Motor neuron (in vitro differentiated cells): Measurements from ENCODE around the gene TFPT. TPM values are rescaled to one million over a fixed set of nuclear protein-coding genes. Genes with fewer than 3 reads are reported as not detected.

Experiments used
- ATAC-seq, 8 experiments: fragments of 200-7000 bp; cut with Tn5 transposase; replicated peaks in 6 of 8; 2 replicates each; pipeline ENCODE4 v1.8.0; 2021; ENCODE audit warnings: mild to moderate bottlenecking in 8 of 8, moderate library complexity in 8 of 8
- H3K27ac ChIP-seq, 2 donors: fragments of 250-450 bp; sonication (Bioruptor Pico); 2 replicates each; pipeline ENCODE4 v1.9.0; 2021; ENCODE audit warnings: antibody characterized with exemption in 2 of 2, mild to moderate bottlenecking in 2 of 2, moderate library complexity in 1 of 2
- H3K4me1 ChIP-seq, 2 donors: fragments of 250-450 bp; sonication (Bioruptor Pico); replicated peaks in 1 of 2; 2 replicates each; pipeline ENCODE4 v1.6.1; 2021; ENCODE audit warnings: antibody characterized with exemption in 2 of 2, mild to moderate bottlenecking in 2 of 2, moderate library complexity in 1 of 2
- H3K4me3 ChIP-seq, 5 donors: fragments of 250-450 bp; sonication (Bioruptor Pico); 2 replicates each; pipeline ENCODE4 v1.9.0; 2021; ENCODE audit warnings: antibody characterized with exemption in 5 of 5, mild to moderate bottlenecking in 5 of 5, moderate library complexity in 4 of 5
- WGBS, 10 experiments: fragments of 450-650 bp; shearing (Covaris generic); methylation state at CpG; one replicate each; pipeline ENCODE4 v1.0.0; 2022; 5-methylcytosine and 5-hydroxymethylcytosine counted together
- in situ Hi-C, 9 experiments: fragments of 400-800 bp; cut with MboI; loops; one replicate each; pipeline ENCODE4 v1.15.0; 2021; ENCODE audit warnings: low sequenced_read_pairs in 9 of 9, low pct_unique_long_range_greater_than_20kb in 2 of 9; ENCODE audit not compliant: unreplicated experiment in 9 of 9
- total RNA-seq, 8 experiments: library from RNA; unstranded; fragments of 300-600 nt; gene quantifications; 2 replicates each; pipeline versions ENCODE4 v1.2.3 to v1.2.4, GENCODE V29; 2022

The TFPT gene
- total RNA-seq, 8 experiments from 2014 or later, result 14.9 to 34.7 (median 20.8) TPM

DNA sequence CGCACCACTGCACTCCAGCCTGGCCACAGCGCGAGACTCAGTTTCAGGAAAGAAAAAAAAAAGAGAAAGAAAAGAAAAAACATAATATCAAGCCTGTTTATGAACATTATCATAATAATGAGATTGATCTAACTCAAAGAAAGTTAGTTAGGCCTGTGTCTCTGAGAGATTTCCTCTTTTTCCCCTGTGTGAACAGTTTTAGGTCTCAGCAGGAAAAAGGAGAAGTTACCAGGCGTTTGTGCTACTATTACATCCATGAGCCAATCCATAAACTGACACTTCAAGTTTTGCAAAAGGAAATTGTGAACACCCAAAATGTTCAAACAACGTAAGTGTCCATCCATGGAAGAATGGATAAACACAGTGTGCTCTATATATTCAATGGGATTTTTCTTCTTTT is 38.1 kb downstream of the TFPT start:
- H3K27ac ChIP-seq, result no peak overlapping the region
- in situ Hi-C loops, result no loop called here
- ATAC-seq, result no peak
- WGBS, 10 experiments, result 32 to 100% (median 80%) methylated on average over 1 to 5 of the region's 5 CpGs
- no peak overlapping the region for H3K4me3 ChIP-seq
- H3K4me1 ChIP-seq, result no peaks in the 10 kb centered on the region

DNA sequence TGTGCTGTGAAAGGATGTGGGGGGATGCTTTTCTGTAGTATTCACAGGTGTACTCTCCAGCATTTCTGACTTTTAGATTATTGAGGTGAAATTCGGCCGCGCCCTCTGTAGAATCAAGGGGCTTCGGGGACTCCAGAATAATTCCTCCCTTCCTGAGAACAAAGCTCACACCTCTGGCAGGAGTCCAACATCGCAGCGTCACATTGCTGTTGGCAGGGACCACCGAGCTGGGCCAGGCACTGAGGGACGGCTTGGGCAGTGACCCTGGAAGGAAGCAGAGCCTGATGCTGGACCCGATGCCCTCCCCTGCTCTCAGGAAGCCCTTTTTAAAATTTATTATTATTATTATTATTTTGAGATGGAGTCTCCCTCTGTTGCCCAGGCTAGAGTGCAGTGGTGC is 40.6 kb downstream of the TFPT start:
- in situ Hi-C loops, result no loop called here
- 20 to 81% (median 71%) methylated on average over 1 to 7 of the region's 9 CpGs; no CpG with 5 or more reads in 4 of the 10 experiments for WGBS, 10 experiments
- H3K4me1 ChIP-seq, result no peaks in the 10 kb centered on the region
- no peak overlapping the region for H3K4me3 ChIP-seq
- no peak overlapping the region for H3K27ac ChIP-seq
- ATAC-seq, result no peak

DNA sequence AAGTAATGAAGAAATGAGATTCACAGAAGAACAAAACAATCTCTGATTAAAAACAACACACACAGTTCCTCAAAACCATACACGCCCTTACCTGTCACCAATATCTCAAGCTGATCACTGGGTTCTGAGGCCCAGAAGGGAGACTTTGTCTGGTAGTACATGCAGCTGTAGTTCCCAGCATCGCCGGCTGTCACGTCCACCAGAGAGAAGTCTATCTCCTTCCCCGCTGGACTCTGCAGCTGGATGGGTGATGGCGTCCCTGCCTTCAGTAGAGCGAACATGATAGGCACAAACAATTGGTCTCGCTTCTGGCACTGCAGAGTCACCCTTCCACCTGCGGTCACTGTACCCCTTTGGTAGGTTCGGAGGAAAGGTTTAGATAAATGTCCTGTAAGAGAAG is 41.6 kb downstream of the TFPT start:
- no peak for ATAC-seq
- H3K27ac ChIP-seq, result no peak overlapping the region
- WGBS, 10 experiments, result 51 to 93% (median 74%) methylated on average over 1 to 8 of the region's 10 CpGs; no CpG with 5 or more reads in 2 of the 10 experiments
- in situ Hi-C loops, result no loop called here
- no peak overlapping the region for H3K4me3 ChIP-seq
- no peaks in the 10 kb centered on the region for H3K4me1 ChIP-seq

DNA sequence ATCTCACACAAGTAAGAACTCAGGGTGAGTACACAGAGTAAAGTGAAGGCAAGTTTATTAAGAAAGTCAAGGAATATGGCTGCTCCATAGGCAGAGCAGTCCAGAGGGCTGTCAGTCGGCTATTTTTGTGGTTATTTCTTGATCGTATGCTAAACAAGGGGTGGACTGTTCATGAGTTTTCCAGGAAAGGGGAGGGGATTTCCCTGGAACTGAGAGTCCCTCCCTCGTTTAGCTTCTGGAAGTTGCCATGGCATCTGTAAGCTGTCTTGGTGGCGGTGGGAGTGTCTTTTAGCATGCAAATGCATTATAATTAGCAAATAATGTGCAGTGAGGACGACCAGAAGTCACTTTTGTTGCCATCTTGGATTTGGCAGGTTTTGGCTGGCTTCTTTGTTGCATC is 46.0 kb downstream of the TFPT start:
- ATAC-seq, result peak in 2 of 8 experiments; percentile 51 to 55
- in situ Hi-C loops, result no loop called here
- 0 to 67% (median 10%) methylated on average over 1 to 4 of the region's 5 CpGs; no CpG with 5 or more reads in 5 of the 10 experiments for WGBS, 10 experiments
- Histone ChIP-seq H3K27ac (no peak overlapping the region), H3K4me3 (no peak overlapping the region), H3K4me1 (no peaks in the 10 kb centered on the region)

DNA sequence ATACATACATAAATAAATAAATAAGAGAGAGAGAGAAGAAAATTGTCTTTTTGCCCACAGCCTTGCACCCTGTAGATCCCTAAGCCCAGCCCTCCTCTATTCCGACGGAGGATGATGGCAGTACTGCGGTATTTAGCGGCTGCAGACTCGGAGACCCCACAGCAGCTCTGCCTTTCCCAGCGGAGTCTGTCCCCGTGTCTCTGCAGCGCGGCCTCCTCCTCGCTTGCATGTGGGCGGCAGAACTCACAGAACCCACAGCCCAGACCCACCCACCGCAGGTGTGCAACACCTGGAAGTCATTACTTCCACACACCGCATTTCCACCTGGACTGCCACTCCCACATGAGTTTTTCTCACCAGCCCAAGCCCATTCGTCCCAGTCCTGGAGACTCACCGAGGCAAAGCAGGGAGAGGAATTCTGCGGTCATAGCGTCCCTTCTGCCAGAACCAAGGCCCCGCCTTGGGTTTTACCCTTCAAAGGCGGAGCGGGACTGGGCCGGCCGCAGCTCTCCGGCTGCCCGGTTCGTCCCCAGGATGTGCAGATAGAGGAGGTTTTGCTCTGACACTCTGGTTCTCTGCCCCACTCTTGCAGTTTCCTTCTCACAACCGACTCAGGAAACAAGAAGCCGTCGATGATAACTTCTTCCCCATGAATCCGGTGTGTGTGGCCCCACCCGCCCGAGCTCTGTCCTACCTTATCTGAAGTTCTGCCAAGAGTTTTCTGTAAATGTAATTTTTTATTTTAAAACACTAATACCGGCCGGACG is 51.9 kb downstream of the TFPT start, which contains the start of gene VSTM1:
Gene VSTM1, minus strand, starts transcription at position 548 of the 767 bp plus-strand sequence. Its CDS starts 120 bp downstream, at position 428.
- no peak for ATAC-seq
- WGBS, 10 experiments, result 50 to 92% (median 80%) methylated on average over 2 to 13 of the region's 34 CpGs; no CpG with 5 or more reads in 3 of the 10 experiments
- no peaks in the 10 kb centered on the region for H3K4me1 ChIP-seq
- in situ Hi-C loops, result no loop called here
- H3K27ac ChIP-seq, result no peak within 1 kb of the TSS
- no peak within 1 kb of the TSS for H3K4me3 ChIP-seq

DNA sequence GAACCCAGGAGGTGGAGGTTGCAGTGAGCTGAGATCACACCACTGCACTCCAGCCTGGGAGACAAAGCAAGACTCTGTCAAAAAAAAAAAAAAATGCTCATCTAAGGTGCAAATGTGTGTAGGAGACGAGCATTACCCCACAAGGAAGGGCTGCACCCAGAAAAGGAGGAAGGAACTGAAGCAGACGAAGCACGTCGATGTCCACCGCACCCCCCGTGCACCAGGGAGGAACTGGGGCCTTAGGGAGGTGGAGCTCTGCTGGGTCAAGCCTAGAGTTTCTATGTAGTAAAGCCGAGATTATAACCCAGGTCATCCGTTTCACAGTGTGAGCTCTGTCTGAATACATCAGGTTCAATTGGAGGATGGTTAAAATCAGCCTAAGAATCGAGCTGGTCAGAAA is 52.8 kb downstream of the TFPT start:
- 40 to 93% (median 66%) methylated on average over 2 to 7 of the region's 9 CpGs; no CpG with 5 or more reads in 4 of the 10 experiments for WGBS, 10 experiments
- in situ Hi-C loops, result no loop called here
- H3K27ac ChIP-seq, result no peak overlapping the region
- H3K4me3 ChIP-seq, result no peak overlapping the region
- no peaks in the 10 kb centered on the region for H3K4me1 ChIP-seq
- ATAC-seq, result no peak

Other genes with a start within 250 kb of the TFPT start
- 10 to 100 TPM in 5 of 8 experiments, 1 to 10 TPM in 3; 2.1 to 26.7 (median 11.6) TPM for gene MYADM, start 247.8 kb downstream of the TFPT start, total RNA-seq
- gene PRKCG, start 233.5 kb downstream of the TFPT start, total RNA-seq, result 1 to 10 TPM in 4 of 8 experiments, under 1 TPM in 4; 0.10 to 2.4 (median 0.91) TPM
- gene CACNG7, start 206.4 kb downstream of the TFPT start, total RNA-seq, result 10 to 100 TPM in 4 of 8 experiments, 1 to 10 TPM in 1, under 1 TPM in 3; 0.27 to 26.3 (median 12.1) TPM
- 1 to 10 TPM in 7 of 8 experiments, under 1 TPM in 1; 0.15 to 6.1 (median 1.6) TPM for gene CACNG8, start 152.7 kb downstream of the TFPT start, total RNA-seq
- 1 to 10 TPM in 4 of 8 experiments, under 1 TPM in 3, not detected in 1; 0.15 to 2.2 (median 1.0) TPM for gene CACNG6, start 124.0 kb downstream of the TFPT start, total RNA-seq
- gene VSTM1, start 51.8 kb downstream of the TFPT start, total RNA-seq, result 1 to 10 TPM in 1 of 8 experiments, not detected in 7; 1.7 TPM
- not detected for gene TARM1, start 34.3 kb downstream of the TFPT start, total RNA-seq
- under 1 TPM; 0.11 to 0.95 (median 0.22) TPM for gene OSCAR, start 14.9 kb downstream of the TFPT start, total RNA-seq
- 100 to 1,000 TPM; 188 to 271 (median 210) TPM for gene NDUFA3, start 12.8 kb downstream of the TFPT start, total RNA-seq
- gene PRPF31, start 97 bp upstream of the TFPT start, total RNA-seq, result 10 to 100 TPM; 29.5 to 78.7 (median 59.3) TPM
- 10 to 100 TPM in 4 of 8 experiments, 1 to 10 TPM in 4; 8.4 to 47.1 (median 13.0) TPM for gene CNOT3, start 22.1 kb upstream of the TFPT start, total RNA-seq
- gene LENG1, start 44.1 kb upstream of the TFPT start, total RNA-seq, result 10 to 100 TPM in 6 of 8 experiments, 1 to 10 TPM in 2; 8.2 to 12.5 (median 10.9) TPM
- gene TMC4, start 57.5 kb upstream of the TFPT start, total RNA-seq, result 1 to 10 TPM in 6 of 8 experiments, under 1 TPM in 2; 0.76 to 2.8 (median 1.5) TPM
- gene MBOAT7, start 73.9 kb upstream of the TFPT start, total RNA-seq, result 10 to 100 TPM; 20.5 to 59.8 (median 30.3) TPM
- gene TSEN34, start 75.7 kb upstream of the TFPT start, total RNA-seq, result 10 to 100 TPM; 29.7 to 69.7 (median 43.1) TPM
- 1,000 to 10,000 TPM; 1,240 to 1,920 (median 1,801) TPM for gene RPS9, start 85.2 kb upstream of the TFPT start, total RNA-seq
- 1 to 10 TPM in 2 of 8 experiments, under 1 TPM in 6; 0.13 to 1.7 (median 0.43) TPM for gene LILRB3, start 107.3 kb upstream of the TFPT start, total RNA-seq
- under 1 TPM in 7 of 8 experiments, not detected in 1; 0.05 to 0.56 (median 0.27) TPM for gene LILRA6, start 127.1 kb upstream of the TFPT start, total RNA-seq
- under 1 TPM in 6 of 8 experiments, not detected in 2; under 0.01 to 0.81 (median 0.17) TPM for gene LILRB5, start 141.6 kb upstream of the TFPT start, total RNA-seq
- gene LILRB2, start 165.5 kb upstream of the TFPT start, total RNA-seq, result under 1 TPM in 5 of 8 experiments, not detected in 3; 0.04 to 0.57 (median 0.18) TPM
- under 1 TPM in 1 of 8 experiments, not detected in 7; 0.28 TPM for gene LILRA5, start 197.5 kb upstream of the TFPT start, total RNA-seq
- under 1 TPM in 2 of 8 experiments, not detected in 6; 0.08 to 0.85 TPM for gene LILRA4, start 223.5 kb upstream of the TFPT start, total RNA-seq
- 1 to 10 TPM in 1 of 8 experiments, under 1 TPM in 5, not detected in 2; 0.11 to 2.5 (median 0.68) TPM for gene LAIR1, start 249.3 kb upstream of the TFPT start, total RNA-seq